Thyroid gland (tissue), 4 donors: ENCODE data around the gene LRFN2.

Source experiments
- POLR2A ChIP-seq, 2 donors: fragments of 450-650 bp; IDR thresholded peaks; one replicate each; pipeline ENCODE4 v1.6.1; 2017; ENCODE audit warnings: antibody characterized with exemption in 2 of 2, mild to moderate bottlenecking in 2 of 2, moderate library complexity in 1 of 2
- TF ChIP-seq, protein P1 (sequence below), 6 experiments: fragments of 200-600 bp in 3 of 6; fragments of 450-650 bp in 3 of 6; sonication (generic) in 3 of 6; IDR thresholded peaks; one replicate each; pipeline ENCODE4 v1.5.1; 2016 to 2019; ENCODE audit warnings: antibody characterized with exemption in 6 of 6, mild to moderate bottlenecking in 2 of 6, inconsistent platforms in 1 of 6, moderate library complexity in 1 of 6

- no peak for TF ChIP-seq POLR2A (IDR thresholded peaks at IDR 0.05)
- TF ChIP-seq, protein P1, sequence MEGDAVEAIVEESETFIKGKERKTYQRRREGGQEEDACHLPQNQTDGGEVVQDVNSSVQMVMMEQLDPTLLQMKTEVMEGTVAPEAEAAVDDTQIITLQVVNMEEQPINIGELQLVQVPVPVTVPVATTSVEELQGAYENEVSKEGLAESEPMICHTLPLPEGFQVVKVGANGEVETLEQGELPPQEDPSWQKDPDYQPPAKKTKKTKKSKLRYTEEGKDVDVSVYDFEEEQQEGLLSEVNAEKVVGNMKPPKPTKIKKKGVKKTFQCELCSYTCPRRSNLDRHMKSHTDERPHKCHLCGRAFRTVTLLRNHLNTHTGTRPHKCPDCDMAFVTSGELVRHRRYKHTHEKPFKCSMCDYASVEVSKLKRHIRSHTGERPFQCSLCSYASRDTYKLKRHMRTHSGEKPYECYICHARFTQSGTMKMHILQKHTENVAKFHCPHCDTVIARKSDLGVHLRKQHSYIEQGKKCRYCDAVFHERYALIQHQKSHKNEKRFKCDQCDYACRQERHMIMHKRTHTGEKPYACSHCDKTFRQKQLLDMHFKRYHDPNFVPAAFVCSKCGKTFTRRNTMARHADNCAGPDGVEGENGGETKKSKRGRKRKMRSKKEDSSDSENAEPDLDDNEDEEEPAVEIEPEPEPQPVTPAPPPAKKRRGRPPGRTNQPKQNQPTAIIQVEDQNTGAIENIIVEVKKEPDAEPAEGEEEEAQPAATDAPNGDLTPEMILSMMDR (IDR thresholded peaks at IDR 0.05): no peak
These were observed 228.4 kb downstream of the LRFN2 start for GRCh38 chr6:40358473-40359460.
